ENCODE data around the gene CBLC.

The CBLC gene

GRCh38 chr19:44788971-44789370 is 11.3 kb downstream of the CBLC start:
- Histone ChIP-seq H3K9me2 (replicated peaks; ENCODE audit: insufficient read depth, low read length) (no peaks in the 10 kb centered on the region), H4K20me1 (ENCODE audit: low read depth, low read length) (no peaks in the 10 kb centered on the region), H3K27ac (ENCODE audit: low read depth, low read length) (no peak overlapping the region), H3K9ac (ENCODE audit: low read length) (no peak overlapping the region), H3K4me3 (ENCODE audit: insufficient read depth, low read length, poor library complexity, severe bottlenecking) (no peak overlapping the region), H3K4me2 (ENCODE audit: low read depth, low read length, poor library complexity, severe bottlenecking) (no peak overlapping the region), H2AFZ (ENCODE audit: low read depth, low read length, severe bottlenecking) (no peak overlapping the region), H3K9me3 (ENCODE audit: insufficient read depth, low read length) (no peaks in the 10 kb centered on the region), H3K27me3 (ENCODE audit: low read length) (no peaks in the 10 kb centered on the region), H3F3A (ENCODE audit: insufficient read depth) (no peaks in the 10 kb centered on the region), H3K36me3 (ENCODE audit: low read length) (no peaks in the 10 kb centered on the region), H3K79me2 (ENCODE audit: insufficient read depth, low read length) (no peaks in the 10 kb centered on the region)
- TF ChIP-seq CTCF (IDR thresholded peaks at IDR 0.05; ENCODE audit: insufficient read depth, low read length, poor library complexity, severe bottlenecking) (no peak), EZH2phosphoT487 (conservative IDR thresholded peaks at IDR 0.05; ENCODE audit: low read length) (no peak)

GRCh38 chr19:44789943-44790483 is 12.3 kb downstream of the CBLC start:
- no peaks in the 10 kb centered on the region for H3K36me3 ChIP-seq (ENCODE audit: low read length)
- no peak overlapping the region for H3K4me3 ChIP-seq (ENCODE audit: insufficient read depth, low read length, poor library complexity, severe bottlenecking)
- H3F3A ChIP-seq (ENCODE audit: insufficient read depth): no peaks in the 10 kb centered on the region
- H4K20me1 ChIP-seq (ENCODE audit: low read depth, low read length): no peaks in the 10 kb centered on the region
- no peak overlapping the region for H2AFZ ChIP-seq (ENCODE audit: low read depth, low read length, severe bottlenecking)
- no peaks in the 10 kb centered on the region for H3K27me3 ChIP-seq (ENCODE audit: low read length)
- TF ChIP-seq EZH2phosphoT487 (conservative IDR thresholded peaks at IDR 0.05; ENCODE audit: low read length): no peak
- no peak for TF ChIP-seq CTCF (IDR thresholded peaks at IDR 0.05; ENCODE audit: insufficient read depth, low read length, poor library complexity, severe bottlenecking)
- H3K9ac ChIP-seq (ENCODE audit: low read length): no peak overlapping the region
- H3K4me2 ChIP-seq (ENCODE audit: low read depth, low read length, poor library complexity, severe bottlenecking): no peak overlapping the region
- H3K9me3 ChIP-seq (ENCODE audit: insufficient read depth, low read length): no peaks in the 10 kb centered on the region
- no peaks in the 10 kb centered on the region for H3K9me2 ChIP-seq (replicated peaks; ENCODE audit: insufficient read depth, low read length)
- no peaks in the 10 kb centered on the region for H3K79me2 ChIP-seq (ENCODE audit: insufficient read depth, low read length)
- H3K27ac ChIP-seq (ENCODE audit: low read depth, low read length): no peak overlapping the region

- no peak overlapping the region for H3K4me3 ChIP-seq (ENCODE audit: insufficient read depth, low read length, poor library complexity, severe bottlenecking)
- H3F3A ChIP-seq (ENCODE audit: insufficient read depth): no peaks in the 10 kb centered on the region
- no peaks in the 10 kb centered on the region for H3K9me2 ChIP-seq (replicated peaks; ENCODE audit: insufficient read depth, low read length)
- H3K9me3 ChIP-seq (ENCODE audit: insufficient read depth, low read length): no peaks in the 10 kb centered on the region
- no peak overlapping the region for H2AFZ ChIP-seq (ENCODE audit: low read depth, low read length, severe bottlenecking)
- no peak for TF ChIP-seq CTCF (IDR thresholded peaks at IDR 0.05; ENCODE audit: insufficient read depth, low read length, poor library complexity, severe bottlenecking)
- TF ChIP-seq EZH2phosphoT487 (conservative IDR thresholded peaks at IDR 0.05; ENCODE audit: low read length): no peak
- no peaks in the 10 kb centered on the region for H3K27me3 ChIP-seq (ENCODE audit: low read length)
- H3K79me2 ChIP-seq (ENCODE audit: insufficient read depth, low read length): no peaks in the 10 kb centered on the region
- H3K4me2 ChIP-seq (ENCODE audit: low read depth, low read length, poor library complexity, severe bottlenecking): no peak overlapping the region
- no peak overlapping the region for H3K9ac ChIP-seq (ENCODE audit: low read length)
- H3K27ac ChIP-seq (ENCODE audit: low read depth, low read length): no peak overlapping the region
- H4K20me1 ChIP-seq (ENCODE audit: low read depth, low read length): no peaks in the 10 kb centered on the region
- H3K36me3 ChIP-seq (ENCODE audit: low read length): no peaks in the 10 kb centered on the region
Measured at GRCh38 chr19:44792281-44792680, 14.6 kb downstream of the CBLC start.

Measured in SU-DHL-6 (cell line).